Activated T-cell treated with anti-CD3 and anti-CD28 coated beads, Interleukin-2, amount 50 U/mL, for 4 hours (primary cell): ENCODE results near the gene FAM217A. TPM values are rescaled to one million over a fixed set of nuclear protein-coding genes. Genes with fewer than 3 reads are reported as not detected.

Experiments used
- ATAC-seq, 2 donors: fragments of 200-7000 bp; cut with Tn5 transposase; one replicate each; pipeline ENCODE4 v1.10.0; 2021
- DNase-seq: peaks from one replicate; pipeline ENCODE4 v3.0.0-alpha.2; 2020
- H3K27me3 Mint-ChIP-seq: one replicate; pipeline ENCODE4 v1.8.0; 2021; ENCODE audit warnings: low read depth, mixed read lengths
- H3K36me3 Mint-ChIP-seq: one replicate; pipeline ENCODE4 v1.8.0; 2022; ENCODE audit warnings: mixed read lengths; ENCODE audit not compliant: insufficient read depth
- H3K4me1 Mint-ChIP-seq: one replicate; pipeline ENCODE4 v1.8.0; 2021; ENCODE audit warnings: low read depth, mixed read lengths
- H3K4me3 Mint-ChIP-seq: one replicate; pipeline ENCODE4 v1.8.0; 2021; ENCODE audit warnings: mild to moderate bottlenecking, moderate library complexity, mixed read lengths
- H3K9me3 Mint-ChIP-seq: one replicate; pipeline ENCODE4 v1.8.0; 2021; ENCODE audit warnings: mixed read lengths
- total RNA-seq, 3 donors: library from RNA; stranded (reverse); gene quantifications; one replicate each; pipeline ENCODE4 v1.2.1, GENCODE V29; 2021

The FAM217A gene
- total RNA-seq, 3 donors from 2014 or later, result not detected

DNA sequence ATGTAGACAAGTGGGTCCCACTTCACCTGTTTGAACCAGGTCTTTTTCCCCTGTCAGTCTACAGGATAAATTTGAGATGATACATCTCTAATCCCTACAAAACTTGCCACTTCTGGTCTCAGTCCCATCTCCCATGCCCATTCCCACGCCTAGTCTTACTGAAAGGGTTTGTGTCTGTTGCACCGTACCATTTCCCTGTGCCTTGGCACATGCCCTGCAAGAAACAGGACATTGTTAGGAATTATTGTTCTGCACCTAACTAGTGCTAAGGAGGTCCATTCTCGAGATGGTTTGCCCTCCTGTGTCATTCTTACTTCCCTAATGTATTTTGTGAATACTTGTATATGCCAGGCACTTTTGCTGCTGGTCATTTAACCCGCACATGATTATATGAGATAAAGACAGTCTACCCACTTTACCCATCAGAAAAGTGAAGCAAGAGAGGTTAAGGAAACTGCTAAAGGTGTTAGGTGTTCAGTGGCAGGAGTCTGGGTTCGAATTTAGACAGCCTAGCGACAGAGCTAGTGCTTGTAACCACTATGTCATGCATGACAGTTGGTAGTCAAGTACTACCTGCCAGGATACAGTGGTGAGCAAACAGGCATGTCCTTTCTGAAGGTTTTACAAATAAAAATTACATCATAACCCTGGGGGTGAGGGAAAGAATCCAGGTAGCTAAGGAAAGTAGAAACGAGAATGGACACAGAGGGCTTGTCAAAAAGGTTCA, 12.7 kb downstream of the FAM217A start:
- DNase-seq, result no peak
- H3K9me3 Mint-ChIP-seq, result no peaks in the 10 kb centered on the region
- H3K36me3 Mint-ChIP-seq, result peaks cover 13% of the 10 kb centered on the region
- no peaks in the 10 kb centered on the region for H3K4me1 Mint-ChIP-seq
- no peak overlapping the region for H3K4me3 Mint-ChIP-seq
- ATAC-seq, result no peak
- no peaks in the 10 kb centered on the region for H3K27me3 Mint-ChIP-seq

GRCh38 chr6:4059115-4059777, 19.7 kb downstream of the FAM217A start:
- Mint-ChIP-seq H3K27me3 (no peaks in the 10 kb centered on the region), H3K4me1 (peaks cover 29% of the 10 kb centered on the region), H3K9me3 (no peaks in the 10 kb centered on the region), H3K36me3 (peaks cover 41% of the 10 kb centered on the region), H3K4me3 (peak overlapping the region; percentile 47)
- DNase-seq (peak; percentile 52), ATAC-seq (peak; percentile 85 to 87)

- H3K9me3 Mint-ChIP-seq, result no peaks in the 10 kb centered on the region
- no peak overlapping the region for H3K4me3 Mint-ChIP-seq
- DNase-seq (no peak), ATAC-seq (no peak)
- H3K4me1 Mint-ChIP-seq, result peaks cover 29% of the 10 kb centered on the region
- H3K36me3 Mint-ChIP-seq, result peaks cover 37% of the 10 kb centered on the region
- no peaks in the 10 kb centered on the region for H3K27me3 Mint-ChIP-seq
Observed at GRCh38 chr6:4057036-4057435, 21.9 kb downstream of the FAM217A start.

GRCh38 chr6:4055420-4056041, 23.4 kb downstream of the FAM217A start:
- Mint-ChIP-seq H3K4me3 (no peak overlapping the region), H3K27me3 (no peaks in the 10 kb centered on the region), H3K9me3 (no peaks in the 10 kb centered on the region), H3K4me1 (peaks cover 29% of the 10 kb centered on the region), H3K36me3 (peaks cover 36% of the 10 kb centered on the region)
- DNase-seq (no peak), ATAC-seq (no peak)

GRCh38 chr6:4049246-4049645, 29.7 kb downstream of the FAM217A start:
- H3K9me3 Mint-ChIP-seq, result no peaks in the 10 kb centered on the region
- DNase-seq, result no peak
- H3K4me3 Mint-ChIP-seq, result no peak overlapping the region
- H3K36me3 Mint-ChIP-seq, result peaks cover 46% of the 10 kb centered on the region
- H3K4me1 Mint-ChIP-seq, result no peaks in the 10 kb centered on the region
- no peak for ATAC-seq
- no peaks in the 10 kb centered on the region for H3K27me3 Mint-ChIP-seq

DNA sequence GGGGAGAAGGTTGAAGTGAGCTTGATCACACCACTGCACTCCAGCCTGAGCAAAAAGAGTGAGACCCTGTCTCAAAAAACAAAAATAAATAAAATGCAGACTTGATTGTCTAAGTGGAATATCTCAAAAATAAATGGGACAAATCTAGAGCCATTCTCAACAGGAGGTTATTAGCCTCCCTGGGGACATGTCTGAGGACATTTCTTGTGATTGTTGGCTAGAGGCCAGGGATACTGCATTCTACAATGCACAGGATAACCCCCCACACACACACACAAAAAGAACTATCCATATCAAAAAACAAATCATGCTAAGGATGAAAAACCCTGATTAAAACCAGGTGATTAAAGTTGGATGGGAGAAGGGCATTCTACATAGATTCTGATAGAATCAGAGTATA, 37.5 kb downstream of the FAM217A start:
- Mint-ChIP-seq H3K4me3 (no peak overlapping the region), H3K36me3 (peaks cover 56% of the 10 kb centered on the region), H3K9me3 (no peaks in the 10 kb centered on the region), H3K4me1 (peaks cover 15% of the 10 kb centered on the region), H3K27me3 (no peaks in the 10 kb centered on the region)
- no peak for ATAC-seq
- no peak for DNase-seq

DNA sequence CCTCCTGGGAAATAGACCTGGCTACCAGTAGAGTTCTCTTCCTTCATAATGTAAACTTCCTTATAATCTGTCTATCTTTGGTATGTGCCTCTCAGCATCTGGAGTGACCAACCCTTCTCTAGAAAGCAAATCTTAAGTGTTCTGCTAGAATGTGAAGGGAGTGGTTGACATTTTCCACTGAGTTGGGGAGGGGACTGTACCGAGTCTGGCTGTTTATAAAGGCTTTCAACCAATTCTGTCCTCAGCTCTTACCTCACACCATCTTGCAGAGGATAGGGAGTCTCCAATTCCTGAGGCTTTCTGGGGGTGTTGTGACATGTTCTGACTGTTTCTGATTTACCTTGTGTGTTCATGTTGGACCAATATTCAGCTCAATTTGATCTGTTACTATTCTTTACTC, 39.6 kb downstream of the FAM217A start:
- DNase-seq, result no peak
- H3K36me3 Mint-ChIP-seq, result peaks cover 43% of the 10 kb centered on the region
- no peak overlapping the region for H3K4me3 Mint-ChIP-seq
- no peaks in the 10 kb centered on the region for H3K27me3 Mint-ChIP-seq
- ATAC-seq, result no peak
- H3K4me1 Mint-ChIP-seq, result peaks cover 26% of the 10 kb centered on the region
- no peaks in the 10 kb centered on the region for H3K9me3 Mint-ChIP-seq

- no peak overlapping the region for H3K4me3 Mint-ChIP-seq
- no peak for ATAC-seq
- no peak for DNase-seq
- H3K4me1 Mint-ChIP-seq, result peaks cover 50% of the 10 kb centered on the region
- peaks cover 45% of the 10 kb centered on the region for H3K36me3 Mint-ChIP-seq
- no peaks in the 10 kb centered on the region for H3K27me3 Mint-ChIP-seq
- no peaks in the 10 kb centered on the region for H3K9me3 Mint-ChIP-seq
Observed at GRCh38 chr6:4036581-4036980, 42.4 kb downstream of the FAM217A start.

DNA sequence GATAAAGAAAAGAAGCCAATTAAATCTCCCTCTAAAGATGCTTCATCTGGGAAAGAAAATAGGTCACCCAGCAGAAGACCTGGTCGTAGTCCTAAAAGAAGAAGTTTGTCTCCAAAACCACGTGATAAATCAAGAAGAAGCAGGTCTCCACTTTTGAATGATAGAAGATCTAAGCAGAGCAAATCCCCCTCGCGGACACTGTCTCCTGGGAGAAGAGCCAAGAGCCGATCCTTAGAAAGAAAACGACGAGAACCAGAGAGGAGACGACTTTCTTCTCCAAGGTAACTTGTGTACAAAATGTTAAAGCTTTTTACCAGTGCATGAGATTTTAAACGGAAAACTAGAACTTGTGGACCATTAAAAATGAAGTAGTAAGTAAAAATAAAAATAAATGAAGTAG, 46.5 kb downstream of the FAM217A start:
- Mint-ChIP-seq H3K36me3 (peaks cover 40% of the 10 kb centered on the region), H3K4me3 (no peak overlapping the region), H3K4me1 (peaks cover 81% of the 10 kb centered on the region), H3K9me3 (no peaks in the 10 kb centered on the region), H3K27me3 (no peaks in the 10 kb centered on the region)
- ATAC-seq (no peak), DNase-seq (no peak)

GRCh38 chr6:4031442-4031841, 47.5 kb downstream of the FAM217A start:
- H3K36me3 Mint-ChIP-seq, result peaks cover 44% of the 10 kb centered on the region
- ATAC-seq (no peak), DNase-seq (no peak)
- H3K4me3 Mint-ChIP-seq, result no peak overlapping the region
- no peaks in the 10 kb centered on the region for H3K27me3 Mint-ChIP-seq
- peaks cover 81% of the 10 kb centered on the region for H3K4me1 Mint-ChIP-seq
- H3K9me3 Mint-ChIP-seq, result no peaks in the 10 kb centered on the region

- Mint-ChIP-seq H3K36me3 (peaks cover 44% of the 10 kb centered on the region), H3K4me3 (no peak overlapping the region), H3K4me1 (peaks cover 76% of the 10 kb centered on the region), H3K9me3 (no peaks in the 10 kb centered on the region), H3K27me3 (no peaks in the 10 kb centered on the region)
- no peak for DNase-seq
- ATAC-seq, result no peak
Observed at GRCh38 chr6:4030669-4031068, 48.3 kb downstream of the FAM217A start.

DNA sequence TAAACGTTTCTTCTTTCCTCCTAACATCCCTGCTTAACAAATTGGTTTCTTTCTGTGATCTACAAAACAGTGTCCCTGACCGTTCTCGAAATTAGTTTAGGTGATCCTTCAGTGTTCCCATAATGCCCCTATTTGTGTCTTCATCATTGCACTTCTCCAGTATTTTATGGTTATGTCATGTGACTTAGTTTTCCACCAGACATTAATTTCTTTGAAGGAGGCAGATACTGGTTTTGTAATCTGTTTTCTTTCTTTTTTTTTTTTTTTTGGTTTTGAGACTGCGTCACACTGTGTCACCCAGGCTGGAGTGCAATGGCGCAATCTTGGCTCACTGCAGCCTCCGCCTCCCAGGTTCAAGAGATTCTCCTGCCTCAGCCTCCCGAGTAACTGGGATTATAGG, 49.2 kb downstream of the FAM217A start:
- Mint-ChIP-seq H3K27me3 (no peaks in the 10 kb centered on the region), H3K4me3 (no peak overlapping the region), H3K4me1 (peaks cover 79% of the 10 kb centered on the region), H3K36me3 (peaks cover 44% of the 10 kb centered on the region), H3K9me3 (no peaks in the 10 kb centered on the region)
- ATAC-seq (no peak), DNase-seq (no peak)

GRCh38 chr6:4028051-4028450, 50.9 kb downstream of the FAM217A start:
- ATAC-seq, result no peak
- H3K9me3 Mint-ChIP-seq, result no peaks in the 10 kb centered on the region
- peaks cover 42% of the 10 kb centered on the region for H3K36me3 Mint-ChIP-seq
- H3K4me1 Mint-ChIP-seq, result peaks cover 80% of the 10 kb centered on the region
- H3K4me3 Mint-ChIP-seq, result no peak overlapping the region
- DNase-seq, result no peak
- H3K27me3 Mint-ChIP-seq, result no peaks in the 10 kb centered on the region

DNA sequence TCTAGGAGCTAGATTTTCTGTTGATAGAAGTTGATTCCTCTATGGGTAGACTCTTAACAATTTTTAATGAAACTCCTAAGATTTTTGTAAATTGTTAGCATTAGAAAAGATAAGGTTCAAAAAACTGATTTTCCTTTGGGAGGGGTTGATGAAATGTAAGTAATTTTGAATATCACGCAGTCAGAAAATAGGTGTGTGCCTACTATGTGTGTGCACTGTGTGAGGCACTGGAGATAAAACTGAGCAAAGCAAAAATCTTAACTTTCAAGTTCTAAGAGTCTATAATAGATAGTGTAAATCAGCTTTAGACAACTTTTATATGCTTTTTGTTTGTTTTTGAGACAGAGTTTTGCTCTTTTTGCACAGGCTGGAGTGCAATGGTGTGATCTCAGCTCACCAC, 53.3 kb downstream of the FAM217A start:
- H3K4me1 Mint-ChIP-seq, result peaks cover 73% of the 10 kb centered on the region
- no peaks in the 10 kb centered on the region for H3K27me3 Mint-ChIP-seq
- H3K9me3 Mint-ChIP-seq, result no peaks in the 10 kb centered on the region
- peaks cover 29% of the 10 kb centered on the region for H3K36me3 Mint-ChIP-seq
- DNase-seq (no peak), ATAC-seq (no peak)
- H3K4me3 Mint-ChIP-seq, result no peak overlapping the region

GRCh38 chr6:4023240-4023639, 55.7 kb downstream of the FAM217A start:
- H3K9me3 Mint-ChIP-seq, result no peaks in the 10 kb centered on the region
- ATAC-seq (no peak), DNase-seq (no peak)
- peaks cover 66% of the 10 kb centered on the region for H3K4me1 Mint-ChIP-seq
- peaks cover 17% of the 10 kb centered on the region for H3K36me3 Mint-ChIP-seq
- H3K27me3 Mint-ChIP-seq, result no peaks in the 10 kb centered on the region
- peak overlapping the region; percentile 96 for H3K4me3 Mint-ChIP-seq
